UCSD-AML1 (cell line): ENCODE results near the gene NEDD4L.
"Not testable (repeated sequence)": the region's sequence is repeated elsewhere in the genome, so short reads cannot be mapped to it uniquely, and the experiment has no call there.

ENCODE experiments used
- DNase-seq: peaks from one replicate; lab custom pipeline; 2025; ENCODE audit not compliant: unreplicated experiment; lab: John Stamatoyannopoulos, UW

Gene NEDD4L

DNA sequence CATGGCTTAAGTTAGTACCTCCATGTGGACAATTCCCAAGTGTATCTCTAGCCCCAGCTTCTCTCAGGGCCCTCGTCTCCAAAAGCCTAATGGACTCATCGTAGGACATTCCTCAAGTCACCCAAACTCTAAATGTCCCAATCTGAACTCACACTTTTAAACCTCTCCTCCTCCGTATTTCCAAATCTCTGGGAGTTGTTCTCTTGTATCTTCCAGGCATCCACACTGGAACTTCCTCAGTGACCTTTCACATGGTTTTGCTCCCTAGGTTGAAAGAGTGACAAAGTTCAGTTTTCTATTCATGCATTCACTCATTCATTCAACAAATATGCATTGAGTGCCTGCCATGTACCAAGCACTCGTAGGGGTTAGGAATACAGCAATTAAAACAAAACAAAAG, 364.6 kb downstream of the NEDD4L start:
- no peak for DNase-seq

GRCh38 chr18:58409802-58410445, 365.9 kb downstream of the NEDD4L start:
- DNase-seq, result no peak

DNA sequence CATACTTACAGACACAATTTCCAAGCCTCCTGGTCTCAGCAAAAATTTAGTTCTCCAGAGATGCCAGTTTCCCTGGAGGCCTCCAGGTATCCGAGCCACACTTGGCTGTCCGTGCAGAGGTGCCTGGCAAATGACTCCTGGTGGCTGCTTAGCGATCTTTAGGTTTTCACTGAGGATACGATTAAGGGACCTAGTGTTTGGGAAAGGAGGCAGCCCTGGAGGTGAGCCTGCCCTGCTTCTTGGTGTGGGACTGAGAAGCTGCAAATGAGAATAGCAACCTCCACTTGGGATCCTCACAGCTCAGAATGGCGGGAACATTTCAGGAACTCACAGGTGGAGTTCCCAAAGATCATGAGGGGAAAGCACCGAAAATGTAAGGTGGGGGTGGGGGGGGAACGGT, 367.3 kb downstream of the NEDD4L start:
- no peak for DNase-seq

GRCh38 chr18:58412844-58413666, 369.0 kb downstream of the NEDD4L start:
- no peak for DNase-seq

DNA sequence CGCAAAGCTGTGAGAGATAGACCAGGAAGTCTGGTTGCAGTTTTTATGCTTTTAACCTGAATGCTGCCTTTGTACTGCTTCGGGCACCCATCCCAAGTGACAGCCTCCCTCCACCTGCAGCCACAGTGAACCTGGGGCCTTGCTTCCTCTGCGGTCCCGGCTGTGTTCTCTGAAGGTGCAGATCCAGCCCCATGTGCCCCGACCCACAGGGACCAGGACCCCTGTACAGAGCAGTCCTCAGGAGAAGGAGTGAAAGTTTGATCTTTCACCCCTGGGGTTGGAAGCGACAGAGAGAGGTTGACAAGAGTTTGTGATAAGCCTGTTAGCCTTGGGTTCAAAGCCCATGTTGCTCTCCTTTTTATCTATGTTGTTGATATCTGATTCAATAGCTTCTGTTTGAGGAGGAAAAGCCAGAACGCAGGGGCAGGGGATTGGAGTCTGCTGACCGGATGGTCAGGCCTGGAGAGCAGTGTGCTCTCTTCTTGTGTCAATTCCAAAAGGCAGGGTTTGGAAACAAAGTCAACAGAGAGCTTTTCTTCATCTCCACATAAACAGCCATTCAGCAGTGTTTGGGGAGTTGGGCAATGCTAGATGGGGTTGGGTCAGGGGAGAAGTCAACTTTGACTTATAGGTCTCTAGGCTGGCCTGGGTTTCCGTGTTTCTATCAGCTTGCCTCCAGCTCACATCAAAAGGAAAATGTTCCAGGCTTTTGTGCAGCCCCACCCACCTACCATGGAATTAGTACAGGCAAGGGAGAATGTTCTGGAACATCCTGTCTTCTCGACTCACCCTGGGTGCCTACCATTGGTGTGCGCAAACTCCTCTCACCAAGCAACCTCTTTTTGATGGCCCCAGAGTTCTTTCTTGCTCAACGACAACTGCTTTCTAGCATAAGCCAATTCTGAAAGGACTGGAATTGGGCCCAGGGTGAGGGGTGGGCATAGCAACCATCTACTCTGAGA, 369.9 kb downstream of the NEDD4L start:
- DNase-seq, result no peak

- no peak for DNase-seq
Observed at GRCh38 chr18:58416014-58416703, 372.1 kb downstream of the NEDD4L start.

DNA sequence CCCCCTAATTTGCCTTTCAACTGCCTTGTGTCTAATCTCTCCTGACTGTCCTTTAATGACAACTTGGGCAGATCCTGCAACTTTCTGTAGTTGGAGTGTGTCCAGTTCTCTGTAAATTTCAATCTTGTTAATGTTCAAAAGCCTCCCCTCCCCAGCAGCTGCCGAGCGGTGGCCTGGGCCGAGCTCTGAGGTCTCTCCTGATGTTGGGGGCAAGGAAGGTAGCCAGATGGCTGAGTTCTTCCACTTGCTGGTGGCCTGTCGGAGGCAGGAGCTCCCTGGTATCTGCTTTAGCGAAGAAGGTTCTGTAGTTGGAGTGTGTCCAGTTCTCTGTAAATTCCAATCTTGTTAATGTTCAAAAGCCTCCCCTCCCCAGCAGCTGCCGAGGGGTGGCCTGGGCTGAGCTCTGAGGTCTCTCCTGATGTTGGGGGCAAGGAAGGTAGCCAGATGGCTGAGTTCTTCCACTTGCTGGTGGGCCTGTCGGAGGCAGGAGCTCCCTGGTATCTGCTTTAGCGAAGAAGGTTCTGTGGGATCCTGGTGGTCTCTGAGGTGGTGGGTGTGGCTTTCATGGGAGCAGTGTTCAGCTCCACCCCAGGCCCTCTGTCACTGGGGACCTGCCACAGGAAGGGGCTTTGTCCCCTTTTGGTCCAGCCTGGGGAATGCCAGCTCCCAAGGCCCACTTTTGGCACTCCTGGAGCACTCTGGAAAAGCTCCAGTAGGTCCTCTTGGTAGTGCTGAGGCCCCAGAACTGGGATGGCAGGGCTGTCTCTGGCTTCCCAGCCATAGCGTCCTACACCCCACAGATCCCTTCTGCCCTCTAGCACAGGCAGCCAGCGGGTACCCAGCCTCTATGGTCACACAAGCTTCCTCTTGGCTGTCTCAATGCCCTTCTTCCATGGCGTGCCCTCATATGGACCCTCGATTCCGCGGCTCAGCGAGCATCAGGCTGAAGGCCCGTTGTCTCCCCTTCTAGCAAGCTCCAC, 373.0 kb downstream of the NEDD4L start:
- no peak for DNase-seq

GRCh38 chr18:58417752-58418151, 373.7 kb downstream of the NEDD4L start:
- DNase-seq, result no peak

GRCh38 chr18:58418361-58418760, 374.3 kb downstream of the NEDD4L start:
- DNase-seq, result no peak

GRCh38 chr18:58419587-58420199, 375.7 kb downstream of the NEDD4L start:
- DNase-seq, result no peak

- no peak for DNase-seq
Observed at GRCh38 chr18:58426611-58427010, 382.6 kb downstream of the NEDD4L start.

DNA sequence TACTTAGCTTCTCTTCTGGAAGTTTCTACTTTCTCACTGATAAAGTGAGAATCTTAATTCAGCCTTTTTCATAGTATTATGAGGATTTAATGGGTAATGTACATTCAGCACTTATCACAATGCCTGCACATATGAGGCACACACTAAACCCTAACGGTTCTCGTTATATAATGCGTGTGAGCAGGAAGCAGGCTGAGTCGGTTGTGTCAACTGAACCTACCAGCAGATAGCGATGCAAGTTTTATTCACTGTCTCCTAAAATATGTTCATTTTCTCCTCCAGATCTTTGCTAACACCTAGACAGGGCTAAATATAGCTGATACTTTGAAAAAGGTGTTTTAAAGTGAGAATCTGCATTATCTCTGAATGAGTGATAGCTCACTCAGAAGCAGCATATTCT, 383.3 kb downstream of the NEDD4L start:
- DNase-seq, result no peak

- DNase-seq, result no peak
Observed at GRCh38 chr18:58429442-58429841, 385.4 kb downstream of the NEDD4L start.

DNA sequence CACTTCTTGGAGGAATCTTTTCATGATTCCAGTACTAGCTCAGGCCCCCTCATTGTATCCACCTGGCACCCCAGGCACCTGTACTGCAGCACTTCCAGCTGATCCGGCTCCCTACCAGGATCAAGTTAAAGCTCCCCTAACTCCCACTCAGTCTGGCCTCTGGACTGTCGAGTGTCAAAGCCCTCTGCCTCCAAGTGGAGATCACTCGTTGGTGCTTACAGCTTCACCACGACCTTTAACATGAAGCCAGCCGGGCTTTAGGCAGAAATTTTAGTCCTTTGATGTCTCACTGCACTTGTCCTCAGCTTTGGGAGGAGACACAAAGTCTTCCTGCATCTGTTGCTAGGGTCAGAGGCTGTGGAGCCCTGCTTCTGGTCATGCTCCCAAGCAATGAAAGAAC, 387.2 kb downstream of the NEDD4L start:
- DNase-seq, result no peak

- no peak for DNase-seq
Observed at GRCh38 chr18:58432050-58432727, 388.2 kb downstream of the NEDD4L start.

- not testable (repeated sequence) for DNase-seq
Observed at GRCh38 chr18:58435221-58436005, 391.4 kb downstream of the NEDD4L start.

DNA sequence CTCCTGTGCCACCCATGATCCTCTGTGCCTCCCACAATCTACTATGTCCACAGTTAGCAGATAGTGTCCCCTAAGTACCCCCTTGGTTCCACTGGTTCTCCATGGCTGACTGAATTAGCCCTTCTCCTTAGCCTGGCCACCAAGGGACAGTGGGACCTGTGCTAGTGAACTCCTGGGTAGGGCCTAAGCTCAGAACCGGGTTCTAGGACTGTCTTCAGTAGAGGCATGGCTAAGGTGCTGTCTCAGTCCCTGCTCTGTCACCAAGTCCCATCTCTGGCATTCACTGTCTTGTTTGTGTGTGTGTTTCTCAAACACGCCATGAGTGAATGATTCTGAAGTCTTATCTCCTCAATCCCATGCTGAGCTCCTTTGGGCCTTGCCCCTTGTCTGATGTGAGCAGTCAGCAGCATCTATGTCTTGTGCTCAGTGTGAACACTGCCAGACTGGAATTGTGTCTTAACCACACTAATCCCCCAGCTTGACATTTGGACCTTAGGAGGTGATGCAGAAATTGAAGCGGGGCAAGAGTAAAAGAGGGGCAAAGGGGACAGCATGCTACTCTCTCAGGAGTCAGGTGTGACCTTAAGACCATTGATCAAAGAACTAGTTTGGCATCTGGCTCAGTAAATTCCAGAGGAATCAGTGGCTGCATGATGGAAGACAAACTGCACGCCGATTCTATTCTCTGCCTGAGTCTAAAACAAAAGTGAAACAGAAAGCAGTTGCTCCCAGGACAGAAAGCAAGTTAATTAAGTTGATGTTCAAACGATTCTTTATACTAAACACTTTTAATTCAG, 394.3 kb downstream of the NEDD4L start:
- no peak for DNase-seq
